Measurements from ENCODE around the gene DPY19L1.
"Not testable (repeated sequence)": the region's sequence is repeated elsewhere in the genome, so short reads cannot be mapped to it uniquely, and the experiment has no call there.

DPY19L1 gene

DNA sequence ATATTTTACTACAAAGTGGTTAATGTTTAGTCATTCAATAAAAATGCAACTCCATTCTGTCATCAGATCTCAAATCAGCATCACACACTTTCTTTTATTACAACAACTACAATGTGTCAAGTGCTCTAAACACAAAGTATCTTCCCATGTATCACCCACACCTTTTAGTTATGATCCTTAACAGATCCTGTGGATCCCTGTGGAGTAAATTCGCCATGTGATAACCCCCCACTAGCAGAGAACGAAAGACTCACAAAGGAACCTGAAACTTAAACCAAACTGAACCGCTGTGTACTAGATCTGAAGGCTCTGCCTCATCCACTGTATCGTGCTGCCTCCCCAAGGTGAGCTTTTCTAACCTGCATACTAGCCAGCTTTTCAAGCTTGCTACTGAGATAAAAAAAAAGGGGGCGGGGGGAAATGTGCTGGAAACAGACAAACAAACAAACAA lies 1.7 kb downstream of the DPY19L1 start:
- no peak for DNase-seq (ENCODE audit: low read depth in 3 of 3, low spot score in 1 of 3)

DNA sequence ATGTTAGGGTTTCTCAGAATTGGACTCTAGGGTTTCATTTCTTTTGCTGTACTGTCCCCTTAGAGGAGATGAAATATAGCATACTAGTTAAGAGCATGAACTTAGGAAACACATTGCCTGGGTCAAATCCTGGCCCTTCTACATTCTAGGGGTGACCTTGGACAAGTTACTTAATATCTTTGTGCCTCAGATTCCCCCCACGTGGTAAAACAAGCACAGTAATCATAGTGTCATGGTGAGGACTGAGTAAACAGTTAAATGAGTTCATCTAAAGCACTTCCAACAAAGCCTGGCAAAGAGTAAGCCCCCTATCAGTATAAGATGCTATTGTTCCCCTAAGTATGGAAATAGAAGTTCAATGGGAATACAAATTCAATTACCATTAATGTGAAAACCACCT lies 5.1 kb downstream of the DPY19L1 start:
- no peak for DNase-seq (ENCODE audit: low read depth in 3 of 3, low spot score in 1 of 3)

DNA sequence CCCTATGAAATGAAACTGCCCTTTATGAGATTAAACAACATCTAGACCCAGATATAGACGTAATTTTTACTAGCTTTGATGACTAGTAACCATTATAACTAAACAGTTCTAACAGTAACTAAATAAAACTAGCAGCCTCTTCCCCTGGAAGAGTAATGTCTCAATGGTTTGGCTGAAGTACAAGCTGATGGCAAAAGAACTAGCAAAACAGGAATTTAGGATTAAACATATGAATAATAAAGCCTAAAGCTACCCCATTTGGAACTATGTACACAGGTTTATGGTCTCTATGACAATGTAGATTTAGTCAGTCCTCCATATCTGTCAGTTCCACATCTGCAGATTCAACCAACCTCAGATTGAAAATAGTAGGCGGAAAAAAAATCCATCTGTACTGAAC lies 6.4 kb downstream of the DPY19L1 start:
- DNase-seq (ENCODE audit: low read depth in 3 of 3, low spot score in 1 of 3), result no peak

DNA sequence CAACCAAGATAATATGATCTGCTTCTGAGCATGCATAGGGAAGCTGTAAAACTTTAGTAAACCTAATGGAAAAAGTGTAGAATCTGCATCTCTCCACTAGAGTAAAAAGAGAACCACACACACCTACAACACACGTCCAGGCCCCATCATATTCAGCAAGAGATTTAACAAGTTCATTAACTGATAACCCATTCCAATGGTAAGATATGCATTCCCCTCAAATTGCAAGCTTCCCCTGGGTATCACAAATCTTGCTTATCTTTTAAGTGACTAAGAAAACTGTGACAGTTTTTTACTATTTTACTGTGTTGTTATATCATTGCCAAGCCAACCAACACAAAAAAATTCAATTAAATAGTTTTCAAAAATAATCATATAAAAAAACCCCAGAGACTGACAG lies 8.0 kb downstream of the DPY19L1 start:
- DNase-seq (ENCODE audit: low read depth in 3 of 3, low spot score in 1 of 3), result no peak

- DNase-seq (ENCODE audit: low read depth in 3 of 3, low spot score in 1 of 3), result no peak
These were observed 11.1 kb downstream of the DPY19L1 start for GRCh38 chr7:35026150-35026549.

GRCh38 chr7:35025369-35025870 lies 11.9 kb downstream of the DPY19L1 start:
- DNase-seq (ENCODE audit: low read depth in 3 of 3, low spot score in 1 of 3), result no peak

- DNase-seq (ENCODE audit: low read depth in 3 of 3, low spot score in 1 of 3), result no peak
These were observed 13.0 kb downstream of the DPY19L1 start for GRCh38 chr7:35024298-35024697.

- DNase-seq (ENCODE audit: low read depth in 3 of 3, low spot score in 1 of 3), result no peak
These were observed 14.6 kb downstream of the DPY19L1 start for GRCh38 chr7:35022725-35023124.

GRCh38 chr7:35021445-35021844 lies 15.8 kb downstream of the DPY19L1 start:
- DNase-seq (ENCODE audit: low read depth in 3 of 3, low spot score in 1 of 3), result no peak

DNA sequence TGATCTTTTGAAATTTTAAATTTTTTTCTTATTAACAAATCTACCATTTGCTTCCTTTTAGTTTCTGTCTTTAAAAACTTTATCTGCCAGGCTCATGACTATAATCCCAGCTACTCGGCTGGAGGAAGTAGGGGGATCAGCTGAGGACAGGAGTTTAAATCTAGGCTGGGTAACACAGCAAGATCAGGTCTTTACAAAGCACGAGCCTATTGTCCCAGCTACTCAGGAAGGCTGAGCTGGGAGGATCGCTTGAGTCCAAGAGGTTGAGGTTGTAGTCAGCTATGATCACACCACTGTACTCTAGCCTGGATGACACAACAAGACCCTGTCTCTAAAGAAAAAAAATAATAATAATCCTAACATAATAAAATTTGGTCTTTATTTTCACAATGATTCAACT lies 17.5 kb downstream of the DPY19L1 start:
- no peak for DNase-seq (ENCODE audit: low read depth in 3 of 3, low spot score in 1 of 3)

DNA sequence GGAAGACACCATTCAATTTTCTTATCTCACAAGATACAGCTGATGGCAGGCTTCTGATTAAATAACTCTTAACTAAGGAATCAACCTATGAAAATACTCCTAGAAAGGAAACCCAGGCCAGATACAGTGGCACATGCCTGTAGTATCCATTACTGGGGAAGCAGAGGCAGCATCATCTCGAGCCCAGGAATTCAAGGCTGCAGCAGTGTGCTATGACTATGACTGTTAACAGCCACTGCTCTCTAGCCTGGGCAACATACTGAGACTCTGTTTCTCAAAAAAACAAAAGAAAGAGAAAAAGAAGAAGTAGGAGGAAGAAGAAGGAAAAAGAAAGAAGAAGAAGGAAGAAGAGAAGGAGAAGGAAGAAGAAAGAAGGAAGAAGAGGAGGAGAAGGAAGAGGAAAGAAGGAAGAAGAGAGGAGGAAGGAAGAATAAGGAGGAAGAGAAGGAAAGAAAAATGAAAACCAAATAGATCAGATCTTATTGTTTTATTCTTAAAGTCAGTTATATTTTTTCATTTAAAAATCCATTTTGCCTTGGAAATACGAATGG lies 18.0 kb downstream of the DPY19L1 start:
- no peak for DNase-seq (ENCODE audit: low read depth in 3 of 3, low spot score in 1 of 3)

DNA sequence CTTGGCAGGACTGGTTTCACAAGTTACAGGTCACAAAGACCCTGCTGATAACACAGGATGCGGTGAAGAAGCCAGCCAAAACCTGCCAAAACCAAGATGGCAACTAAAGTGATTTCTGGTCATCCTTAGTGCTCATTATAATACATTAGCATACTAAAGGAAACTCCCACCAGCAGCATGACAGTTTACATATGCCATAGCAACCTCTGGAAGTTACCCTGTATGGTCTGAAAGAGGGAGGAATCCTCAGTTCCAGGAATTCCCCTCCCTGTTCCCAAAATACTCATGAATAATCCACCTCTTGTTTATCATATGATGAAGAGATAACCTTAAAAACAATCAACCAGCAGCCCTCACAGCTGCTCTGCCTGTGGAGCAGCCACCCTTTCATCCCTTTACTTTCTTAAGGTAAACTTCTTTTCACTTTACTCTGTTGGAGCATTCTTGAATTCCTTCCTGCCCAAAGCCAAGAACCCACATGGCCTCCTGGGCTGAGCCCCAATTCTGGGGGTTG lies 21.9 kb downstream of the DPY19L1 start:
- DNase-seq (ENCODE audit: low read depth in 3 of 3, low spot score in 1 of 3), result no peak

- no peak for DNase-seq (ENCODE audit: low read depth in 3 of 3, low spot score in 1 of 3)
These were observed 25.1 kb downstream of the DPY19L1 start for GRCh38 chr7:35012160-35012559.

GRCh38 chr7:35011085-35011484 lies 26.2 kb downstream of the DPY19L1 start:
- no peak for DNase-seq (ENCODE audit: low read depth in 3 of 3, low spot score in 1 of 3)

DNA sequence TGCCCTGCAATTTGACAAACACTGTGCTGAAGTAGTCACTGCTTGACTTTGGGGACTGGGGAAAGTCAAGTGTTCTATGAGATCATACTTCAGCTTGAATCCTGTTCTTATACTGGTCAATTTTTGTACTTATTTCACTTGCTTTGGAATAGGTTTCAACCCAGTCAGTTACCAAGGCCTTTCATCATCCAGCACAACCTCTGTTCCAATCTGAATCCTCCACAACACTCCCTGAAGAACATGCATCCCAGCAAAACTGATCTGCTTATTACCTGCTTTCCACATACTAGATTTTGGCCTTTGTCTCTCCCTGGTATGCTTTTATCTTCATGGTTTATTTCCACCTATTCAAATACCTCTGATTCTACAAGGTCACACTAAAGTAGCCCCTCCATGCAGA lies 29.5 kb downstream of the DPY19L1 start:
- no peak for DNase-seq (ENCODE audit: low read depth in 3 of 3, low spot score in 1 of 3)

GRCh38 chr7:35004531-35005095 lies 32.7 kb downstream of the DPY19L1 start:
- no peak for DNase-seq (ENCODE audit: low read depth in 3 of 3, low spot score in 1 of 3)

GRCh38 chr7:35003679-35004303 lies 33.5 kb downstream of the DPY19L1 start:
- no peak for DNase-seq (ENCODE audit: low read depth in 3 of 3, low spot score in 1 of 3)

DNA sequence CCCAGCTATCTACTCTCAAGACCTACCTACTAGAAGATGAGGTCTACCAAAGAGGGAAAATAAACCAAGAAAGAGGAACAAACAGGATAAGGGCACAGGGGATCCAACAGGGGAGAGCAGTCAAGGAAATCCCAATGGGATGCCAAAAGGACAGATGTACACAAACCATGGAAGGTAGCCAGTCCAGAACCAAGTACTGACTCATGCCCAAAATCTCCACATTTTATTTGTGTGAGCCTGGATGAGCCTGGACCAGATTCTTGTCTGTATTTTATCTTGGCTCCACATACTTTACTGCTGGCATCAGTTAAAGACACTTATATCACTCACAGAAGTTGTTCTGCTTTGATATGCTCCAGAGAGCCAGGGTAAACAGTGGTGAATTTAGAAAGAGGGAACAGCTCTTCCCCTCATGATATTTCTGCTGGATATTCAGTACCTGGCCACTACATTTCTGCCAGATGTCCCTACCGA lies 34.1 kb downstream of the DPY19L1 start:
- DNase-seq (ENCODE audit: low read depth in 3 of 3, low spot score in 1 of 3), result not testable (repeated sequence)

- DNase-seq (ENCODE audit: low read depth in 3 of 3, low spot score in 1 of 3), result not testable (repeated sequence)
These were observed 39.0 kb downstream of the DPY19L1 start for GRCh38 chr7:34998335-34998734.

GRCh38 chr7:34996423-34997090 lies 40.7 kb downstream of the DPY19L1 start:
- DNase-seq (ENCODE audit: low read depth in 3 of 3, low spot score in 1 of 3), result not testable (repeated sequence)

DNA sequence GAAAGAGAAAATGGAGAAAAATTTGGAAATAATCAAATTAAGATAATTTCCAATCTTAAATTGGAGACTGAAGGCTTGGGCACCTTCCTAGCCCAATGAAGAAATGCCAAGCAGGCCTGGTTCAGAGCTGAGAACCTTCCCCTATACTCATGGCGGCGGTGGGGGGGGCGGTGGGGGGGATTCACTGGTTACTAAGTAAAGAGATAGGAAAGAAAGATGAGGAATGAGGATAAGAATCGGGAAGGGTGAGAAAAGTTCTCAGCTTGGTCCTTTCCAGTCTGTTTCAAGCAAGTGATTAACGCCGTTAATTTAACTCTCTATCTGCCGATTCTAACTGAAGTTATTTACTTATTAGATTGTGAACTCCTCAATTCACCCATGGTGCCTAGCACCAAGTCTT lies 41.5 kb downstream of the DPY19L1 start:
- DNase-seq (ENCODE audit: low read depth in 3 of 3, low spot score in 1 of 3), result no peak
